ENCODE data around the gene JMJD1C.

GRCh38 chr10:63119041-63119440, 346.7 kb downstream of the JMJD1C start:
- TF ChIP-seq CTCF (IDR thresholded peaks at IDR 0.05) (no peak), POLR2A (IDR thresholded peaks at IDR 0.05) (no peak)

All from ovary (tissue), 3 donors.